Stimulated activated CD4-positive, alpha-beta T cell treated with anti-CD3 and anti-CD28 coated beads, Interleukin-4, amount 100 ng/mL, for 1 hour (primary cell): ENCODE data around the gene FGF14.
"Not testable (repeated sequence)": the region's sequence is repeated elsewhere in the genome, so short reads cannot be mapped to it uniquely, and the experiment has no call there.

Experiments
- DNase-seq: peaks from one replicate; pipeline ENCODE4 v3.0.0-alpha.2; 2020

Gene FGF14

DNA sequence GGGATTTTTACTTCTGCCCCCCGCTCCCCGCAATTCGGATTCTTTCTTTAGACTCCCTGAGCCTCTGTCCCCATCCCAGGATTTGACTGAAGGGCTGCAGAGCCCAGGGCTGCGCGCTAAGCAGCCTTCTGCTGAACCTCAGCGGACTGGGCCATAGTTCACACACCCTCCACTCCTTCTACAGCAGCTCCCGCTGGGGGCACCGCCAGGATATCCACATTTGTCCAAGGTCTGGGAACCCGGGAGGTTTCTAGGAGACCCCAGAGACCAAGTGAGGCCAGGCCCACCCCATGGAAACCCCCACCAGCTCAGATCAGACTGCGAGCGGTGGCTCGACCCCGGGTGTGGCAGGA, 486.1 kb downstream of the FGF14 start:
- no peak for DNase-seq

DNA sequence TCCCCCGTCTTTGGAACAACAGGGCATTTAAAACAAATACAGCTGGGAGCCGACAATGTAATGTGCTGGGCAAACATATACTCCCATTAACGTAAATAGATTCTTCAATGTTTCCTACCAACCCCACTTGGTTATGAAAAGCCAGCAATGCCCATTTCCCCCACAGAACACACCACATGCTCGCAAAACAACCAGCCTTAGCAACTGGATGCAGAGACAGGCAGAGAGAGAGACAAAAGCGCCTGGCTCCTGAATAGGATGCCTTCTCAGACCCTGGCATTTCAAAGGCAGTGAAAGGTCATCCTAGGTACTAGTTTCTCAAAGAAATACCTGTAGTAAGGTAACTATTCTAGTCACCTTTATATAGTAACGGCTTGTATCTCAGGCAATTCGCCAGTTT, 486.5 kb downstream of the FGF14 start:
- no peak for DNase-seq

DNA sequence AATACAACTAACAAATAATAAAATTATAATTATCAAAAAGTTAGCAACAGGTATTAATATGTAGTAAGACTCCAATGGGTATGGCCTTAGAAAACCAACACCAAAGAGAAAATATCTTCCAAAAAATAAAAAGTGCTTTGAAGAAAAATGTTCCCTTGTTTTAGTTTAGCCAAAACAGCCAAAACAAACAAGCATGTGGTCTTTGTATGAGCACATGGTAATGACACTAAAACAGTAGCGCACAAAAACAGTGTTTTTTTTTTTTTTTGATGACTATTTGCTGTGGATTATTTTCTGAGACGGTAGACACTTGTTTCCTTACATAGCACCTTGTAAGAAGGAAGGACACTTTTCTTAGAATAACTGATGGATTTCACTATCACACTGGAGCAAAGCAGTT, 490.1 kb downstream of the FGF14 start:
- DNase-seq = no peak

DNA sequence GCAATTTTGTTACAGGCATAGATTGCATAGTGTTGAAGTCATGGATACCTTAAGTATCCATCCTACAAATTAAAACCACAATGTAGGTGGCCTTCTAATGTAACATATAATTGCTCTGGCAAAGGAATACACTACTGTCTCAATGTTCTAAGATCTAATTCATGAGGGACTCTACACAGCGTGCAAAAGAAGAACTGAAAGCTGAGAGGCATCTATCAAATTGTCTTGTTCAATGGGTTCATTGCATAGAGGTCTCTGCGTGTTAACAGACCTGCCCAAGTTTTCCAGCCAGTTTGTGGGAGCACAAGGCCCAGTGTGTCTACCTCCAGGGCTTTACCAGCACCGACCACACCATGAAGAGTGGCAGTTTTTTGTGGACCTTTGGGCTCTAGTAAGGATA, 498.0 kb downstream of the FGF14 start:
- no peak for DNase-seq

DNA sequence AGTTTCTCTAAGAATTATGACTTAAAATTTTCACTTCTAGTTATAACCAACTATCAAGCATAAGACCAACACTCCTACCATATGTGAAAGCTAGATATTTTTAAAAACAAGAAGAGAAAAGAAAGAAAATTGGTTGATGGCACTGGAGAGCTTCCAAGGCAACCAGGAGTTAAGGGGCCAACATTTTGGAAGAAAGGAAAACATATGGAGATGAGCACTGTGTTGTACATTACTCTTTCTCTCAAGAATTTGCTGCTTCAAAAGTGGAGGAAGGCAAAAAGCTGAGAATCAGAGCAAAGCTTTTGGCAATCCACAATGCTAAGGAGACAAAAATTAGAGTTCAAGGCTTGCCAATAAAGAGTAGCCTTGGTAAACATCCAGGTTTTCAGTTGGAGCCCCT, 503.2 kb downstream of the FGF14 start:
- no peak for DNase-seq

DNA sequence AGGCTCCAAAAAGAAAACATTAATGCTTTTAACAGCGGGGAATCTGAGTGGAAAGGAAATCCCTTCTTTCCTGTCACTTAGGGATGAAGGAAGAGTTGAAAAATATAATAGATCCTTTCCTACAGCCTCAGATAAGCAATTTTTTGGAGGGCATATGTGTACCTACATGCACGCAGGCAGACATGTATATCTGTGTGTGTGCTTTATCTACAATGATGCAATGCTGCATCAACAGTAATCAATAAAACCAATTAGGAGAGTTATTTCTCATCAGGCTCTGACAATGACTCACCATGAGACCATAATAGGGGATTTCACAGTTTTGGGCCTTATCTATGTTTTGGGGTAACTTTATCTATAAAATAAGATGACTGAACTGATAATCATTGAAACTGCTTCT, 505.3 kb downstream of the FGF14 start:
- no peak for DNase-seq

DNA sequence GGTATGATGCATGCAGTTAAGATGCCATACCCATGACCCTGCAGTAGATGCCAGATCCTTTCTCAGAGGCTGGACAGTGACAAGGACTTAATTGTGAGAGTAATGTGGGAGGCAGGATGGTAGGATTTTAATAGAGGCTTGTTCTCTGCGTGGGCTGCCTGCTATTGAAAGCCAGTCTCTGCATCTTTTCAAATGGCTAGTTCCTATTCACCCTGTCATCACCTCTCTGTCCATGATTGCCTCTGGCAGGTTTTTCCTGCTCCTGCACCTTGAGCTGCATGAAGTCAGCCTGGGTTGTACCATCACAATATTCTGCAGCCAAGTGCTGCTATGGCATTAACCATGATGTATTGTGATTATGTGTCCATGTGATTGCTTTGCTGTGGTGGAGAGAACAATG, 508.8 kb downstream of the FGF14 start:
- DNase-seq = no peak

DNA sequence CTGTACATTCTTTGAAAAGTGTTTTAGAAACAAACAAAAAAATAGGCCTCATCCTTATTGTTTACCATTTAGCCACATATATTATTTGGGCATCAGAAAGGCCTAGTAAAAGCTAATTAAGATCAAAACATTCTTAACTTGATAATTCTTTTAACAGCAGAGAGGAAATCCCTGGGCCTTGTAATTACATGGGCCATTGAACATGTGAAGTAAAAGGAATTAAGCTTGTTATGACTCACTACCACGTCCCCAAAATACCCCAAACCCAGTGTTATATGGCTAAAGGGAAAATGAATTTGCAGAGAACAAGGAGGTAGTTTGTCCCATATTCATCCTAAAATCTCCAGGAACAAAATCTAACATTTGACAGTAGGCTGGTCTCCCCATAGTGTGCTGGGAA, 509.6 kb downstream of the FGF14 start:
- no peak for DNase-seq

DNA sequence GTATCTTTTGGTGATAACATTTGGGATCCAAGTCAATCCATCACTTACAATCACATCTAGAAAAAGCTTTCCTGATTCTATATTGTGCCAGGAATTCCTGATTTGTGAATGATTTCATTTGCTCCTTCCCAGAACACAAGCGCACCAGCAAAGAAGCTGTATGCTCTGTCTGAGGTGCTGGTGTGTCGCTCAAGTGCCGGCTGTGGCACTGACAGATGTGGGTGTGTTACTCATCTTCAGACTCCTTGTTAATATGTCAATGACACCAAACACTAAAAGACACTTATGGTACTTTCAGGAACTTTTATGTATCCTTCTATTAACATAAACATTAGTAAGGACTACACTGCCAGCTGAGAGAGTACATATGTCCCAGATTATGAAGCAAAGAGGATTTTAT, 520.3 kb downstream of the FGF14 start:
- no peak for DNase-seq

DNA sequence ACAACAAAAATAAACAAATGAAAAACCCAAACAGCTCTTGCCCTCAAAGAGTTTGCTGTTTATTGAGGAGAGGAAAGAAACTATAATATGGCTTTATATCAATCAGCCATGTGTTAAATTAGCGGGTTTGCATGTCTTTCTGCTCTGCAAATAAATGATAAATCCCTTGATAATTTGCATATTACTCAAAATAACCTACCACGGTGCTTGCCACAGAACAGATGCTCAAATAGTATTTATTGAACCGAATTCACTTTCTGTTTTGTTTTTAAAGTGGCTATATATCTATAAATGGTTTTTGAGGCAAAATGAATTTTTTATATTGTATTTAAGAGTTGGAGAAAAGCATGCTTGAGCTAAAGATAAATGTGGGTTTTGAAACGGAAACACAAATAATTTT, 521.3 kb downstream of the FGF14 start:
- DNase-seq = no peak

DNA sequence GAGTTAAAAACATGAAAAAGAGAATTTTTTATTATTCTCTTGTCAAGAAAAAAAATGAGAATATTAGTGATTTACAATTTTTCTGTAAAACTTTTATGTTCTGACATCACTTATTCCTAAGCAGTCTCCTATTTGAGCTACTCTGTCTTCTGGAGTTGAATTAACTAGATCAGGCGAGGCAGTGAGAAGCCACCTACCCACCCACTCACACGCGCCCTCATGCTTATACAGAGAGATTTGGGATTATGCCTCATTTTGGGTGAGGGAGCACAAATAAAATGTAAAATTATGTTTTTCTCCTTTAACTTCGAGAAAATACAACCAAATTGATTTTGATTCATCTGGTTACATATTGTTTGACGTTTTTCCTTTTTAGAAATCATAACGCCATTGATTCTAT, 524.9 kb downstream of the FGF14 start:
- DNase-seq = no peak

DNA sequence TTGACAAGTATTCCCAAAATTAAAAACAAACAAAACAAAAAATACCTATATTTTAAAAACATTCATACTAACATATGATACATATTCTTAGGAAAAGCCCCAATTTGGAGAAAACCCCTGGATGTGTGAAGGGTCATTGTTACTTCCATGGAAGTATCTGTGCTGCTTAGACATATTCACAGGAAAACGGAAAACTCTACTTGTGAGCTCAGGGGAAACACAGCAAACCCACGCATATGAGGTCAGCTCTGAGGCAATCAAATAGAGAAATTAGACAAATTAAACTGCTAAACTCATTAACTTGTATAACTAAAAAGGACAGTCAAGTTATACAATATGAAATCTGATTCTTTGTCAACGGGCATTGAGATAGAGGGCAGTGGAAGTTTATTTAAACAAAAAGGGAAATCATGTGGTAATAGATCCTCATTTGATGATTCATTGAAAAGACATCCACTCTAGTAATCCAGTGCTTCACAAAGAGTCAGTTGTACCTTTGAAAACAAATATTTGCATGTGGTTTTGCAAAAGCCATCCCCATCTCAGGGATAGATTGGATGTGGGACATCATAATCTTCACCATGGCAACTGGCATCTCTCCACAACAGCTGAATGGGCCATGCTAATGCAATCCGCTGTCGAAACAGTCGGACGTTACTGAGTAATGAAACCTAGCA, 526.0 kb downstream of the FGF14 start:
- DNase-seq = no peak

DNA sequence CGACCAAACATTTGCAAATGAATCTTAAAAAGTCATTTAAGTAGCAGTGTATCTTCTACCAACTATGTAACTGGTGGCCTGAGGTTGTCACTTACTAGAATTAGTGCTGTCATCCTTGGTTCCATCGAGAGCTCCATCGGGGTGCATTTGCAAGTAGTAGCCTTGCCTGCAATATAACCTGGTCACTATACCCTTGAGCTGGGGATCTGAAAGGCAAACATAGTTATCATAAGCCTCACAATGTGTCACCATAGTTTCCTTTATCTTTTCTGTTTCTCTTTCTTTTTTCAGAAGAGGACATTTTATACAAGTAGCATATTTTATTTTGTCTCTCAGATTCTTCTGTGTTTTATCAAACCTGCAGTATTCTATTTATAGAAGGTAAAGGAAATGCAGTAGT, 526.8 kb downstream of the FGF14 start:
- DNase-seq = no peak

DNA sequence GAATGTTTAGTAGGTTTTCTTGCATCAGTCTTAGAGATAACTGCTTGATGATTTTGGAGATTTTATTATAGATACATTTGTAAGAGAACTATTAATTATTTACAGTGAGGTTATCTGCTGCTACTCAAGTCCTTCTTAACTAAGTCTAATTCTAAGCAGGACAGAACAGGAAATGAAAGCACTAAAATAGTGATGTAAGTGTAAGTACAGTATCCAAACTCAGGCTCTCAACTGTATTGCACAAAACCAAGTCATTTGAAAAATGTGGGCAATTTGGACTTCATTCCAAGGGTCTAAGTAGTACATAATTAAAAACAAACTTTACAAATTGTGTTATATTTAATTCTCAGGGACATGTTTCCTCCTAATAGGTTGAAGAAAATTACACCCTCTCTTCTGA, 532.3 kb downstream of the FGF14 start:
- no peak for DNase-seq

DNA sequence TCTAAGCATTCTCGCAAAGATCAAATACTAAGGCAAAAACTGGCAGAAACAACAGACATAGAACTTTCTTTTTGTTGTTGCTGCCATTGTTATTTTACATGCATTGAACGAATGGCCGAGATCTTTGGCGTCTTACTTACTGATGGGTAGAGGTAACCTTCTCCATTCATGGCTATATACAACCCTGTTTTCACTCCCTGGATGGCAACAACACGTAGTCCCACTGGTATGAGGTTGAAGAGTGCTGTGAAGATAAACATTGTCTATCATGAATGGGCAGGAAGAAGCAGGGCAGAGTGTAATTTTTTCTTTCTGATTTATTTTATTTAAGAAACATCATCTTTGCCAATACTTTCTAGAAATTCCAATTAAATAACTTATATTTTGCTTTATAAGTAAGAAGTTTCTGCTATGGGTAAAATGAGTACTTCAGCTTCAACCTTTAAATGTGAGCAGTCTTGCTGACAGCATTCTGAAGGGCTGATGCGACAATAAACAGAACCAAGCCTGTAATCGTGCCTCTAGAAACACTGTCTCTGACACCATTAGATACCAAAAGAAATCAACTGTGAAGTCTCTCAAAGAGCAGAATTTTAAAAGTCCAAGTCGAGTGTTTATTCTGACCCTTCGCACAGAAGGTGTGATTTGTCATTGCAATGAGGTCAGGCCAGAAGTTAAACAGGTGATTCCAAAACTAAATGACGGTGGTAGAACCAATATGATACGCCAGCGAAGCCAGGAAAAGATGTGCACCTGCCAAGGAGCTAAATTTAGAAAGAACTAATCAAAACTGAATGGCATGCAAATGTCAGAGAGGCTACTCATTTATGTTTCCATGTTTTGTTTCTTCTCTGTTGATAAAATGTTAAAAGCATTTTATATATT, 533.0 kb downstream of the FGF14 start:
- DNase-seq = no peak

DNA sequence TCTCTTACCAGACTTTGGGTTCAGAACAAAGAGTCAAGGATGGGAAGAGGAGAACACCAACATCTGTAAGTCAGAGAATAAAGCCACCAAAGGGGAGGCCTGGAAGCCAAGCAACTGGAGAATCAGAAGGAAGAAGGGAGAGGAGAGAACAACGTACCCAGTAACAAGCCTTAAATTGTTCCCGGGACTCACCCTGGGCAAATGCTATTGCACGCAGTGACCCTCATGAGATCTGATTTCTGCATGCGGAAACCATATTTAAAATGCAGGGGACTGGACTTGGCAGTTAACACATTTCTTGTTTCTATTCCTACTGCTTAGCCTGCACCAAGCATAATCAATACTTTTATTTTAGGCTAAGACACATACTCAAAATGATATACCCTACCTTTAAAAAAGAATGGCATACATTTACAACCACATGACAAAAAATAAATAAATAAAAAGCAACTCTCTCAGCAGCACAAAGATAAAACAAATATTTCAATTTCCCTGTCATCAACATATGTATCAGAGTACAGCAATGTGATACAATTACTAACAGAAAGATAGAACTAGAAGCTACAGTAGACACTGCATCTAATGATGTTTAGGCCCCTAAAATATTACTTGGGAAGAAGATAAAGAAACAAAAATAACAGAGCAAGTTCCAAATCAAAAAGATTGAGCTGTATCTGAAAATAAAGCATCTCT, 534.8 kb downstream of the FGF14 start:
- DNase-seq = no peak

DNA sequence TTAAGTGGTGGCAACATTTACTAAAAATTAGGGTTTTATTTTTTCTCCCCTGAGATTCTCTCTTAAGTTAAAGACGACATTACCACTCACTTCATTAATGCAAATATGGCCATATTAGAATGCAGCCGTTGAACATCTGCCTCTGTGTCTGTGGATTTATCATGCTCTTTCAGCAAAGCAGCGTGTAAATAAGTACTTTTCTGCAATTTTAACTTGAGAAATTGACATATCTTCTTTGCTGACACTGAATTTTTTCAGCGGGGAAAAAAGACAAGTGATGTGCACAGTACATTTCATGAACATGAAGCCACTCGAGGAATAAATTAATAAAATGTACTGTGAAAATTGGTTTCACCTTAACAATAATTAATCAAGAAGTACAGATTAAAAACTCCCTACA, 543.0 kb downstream of the FGF14 start:
- DNase-seq = no peak

DNA sequence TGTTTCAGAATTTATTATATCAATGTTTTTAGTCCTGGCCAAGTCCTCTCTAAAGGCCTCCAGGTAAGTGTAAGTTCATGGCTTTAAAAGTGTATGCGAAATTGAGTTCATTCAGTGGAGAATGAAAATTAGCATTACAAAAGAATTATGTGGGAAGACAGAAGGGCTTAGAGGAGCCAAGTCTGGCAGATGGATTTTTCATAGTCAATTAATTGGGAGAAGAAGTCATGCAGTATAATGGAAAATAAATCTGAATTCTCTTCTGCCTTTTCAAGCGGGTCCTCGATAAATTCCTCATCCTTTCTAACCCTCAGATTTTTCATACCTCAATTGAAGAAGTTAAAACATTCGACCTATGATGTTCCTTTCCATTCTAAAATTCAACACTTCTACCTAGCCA, 555.1 kb downstream of the FGF14 start:
- no peak for DNase-seq

DNA sequence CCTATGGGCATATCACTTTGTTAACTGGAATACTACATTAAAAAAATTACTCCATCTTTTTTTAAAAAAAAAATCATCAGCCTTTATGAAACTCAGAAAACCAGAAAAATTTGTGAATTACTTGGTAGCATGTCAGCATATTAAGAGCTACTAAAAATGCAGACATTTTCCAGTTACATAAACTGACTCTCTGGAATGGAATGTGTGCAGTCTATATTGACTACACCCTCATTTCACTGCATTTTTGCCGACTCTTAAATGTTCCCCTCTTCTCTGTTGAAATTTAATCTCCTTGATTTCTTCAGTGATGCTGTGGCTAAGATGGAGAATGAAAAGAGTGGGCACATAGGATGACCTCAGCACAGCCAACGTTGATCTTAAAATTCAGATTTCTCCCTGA, 555.6 kb downstream of the FGF14 start:
- DNase-seq = no peak

DNA sequence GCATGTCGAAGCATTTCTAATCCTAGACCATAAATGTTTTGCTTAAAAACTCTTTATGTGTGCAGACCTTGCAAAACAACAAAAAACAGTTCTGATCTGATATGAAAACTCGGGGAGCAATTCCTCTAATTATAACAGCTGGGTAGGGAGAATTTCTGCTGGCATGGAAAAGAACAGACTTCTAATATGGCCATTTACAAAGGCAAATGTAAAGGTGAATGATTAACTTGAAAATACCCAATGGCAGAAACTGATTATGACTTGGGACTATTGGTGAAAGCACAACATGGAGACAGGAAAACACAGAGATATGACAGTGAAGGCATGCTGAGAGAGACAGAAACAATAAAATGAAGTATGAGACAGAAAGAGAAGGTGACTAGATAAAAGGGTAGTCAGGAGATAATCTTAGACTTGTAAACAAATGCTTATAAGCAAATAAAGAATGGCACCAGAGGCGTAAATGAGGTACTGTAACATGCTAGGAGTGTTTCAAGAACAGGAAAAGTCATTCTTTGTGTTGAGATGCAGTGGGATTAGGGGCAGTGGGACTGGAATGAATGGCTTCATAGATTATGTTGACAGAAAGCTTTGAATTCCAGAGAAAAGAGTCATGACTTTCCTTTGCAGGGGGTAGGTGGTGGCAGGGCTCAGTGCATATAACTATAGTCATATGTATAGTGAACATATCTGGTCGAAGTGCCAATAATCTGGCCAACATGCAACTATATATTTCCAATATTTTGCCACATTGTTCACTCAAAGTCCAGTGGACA, 556.4 kb downstream of the FGF14 start:
- no peak for DNase-seq

DNA sequence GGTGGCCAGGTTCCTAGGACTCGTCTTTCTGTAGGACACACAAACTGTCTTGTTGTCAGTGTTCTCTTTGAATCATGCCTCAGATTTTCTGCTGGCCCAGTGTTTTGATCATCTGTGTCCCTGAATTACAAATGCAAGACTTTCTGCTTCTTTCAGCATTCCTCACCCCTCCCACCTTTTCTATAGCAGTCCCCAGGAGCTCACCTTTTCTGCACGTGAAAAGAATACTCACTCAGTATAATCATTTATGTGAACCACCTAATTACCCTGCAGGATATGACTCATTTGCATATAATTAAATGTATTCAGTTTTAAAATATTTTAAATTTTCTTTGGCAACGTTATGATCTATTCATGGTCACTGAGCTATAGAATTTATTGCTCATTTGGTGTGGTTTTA, 560.1 kb downstream of the FGF14 start:
- no peak for DNase-seq

DNA sequence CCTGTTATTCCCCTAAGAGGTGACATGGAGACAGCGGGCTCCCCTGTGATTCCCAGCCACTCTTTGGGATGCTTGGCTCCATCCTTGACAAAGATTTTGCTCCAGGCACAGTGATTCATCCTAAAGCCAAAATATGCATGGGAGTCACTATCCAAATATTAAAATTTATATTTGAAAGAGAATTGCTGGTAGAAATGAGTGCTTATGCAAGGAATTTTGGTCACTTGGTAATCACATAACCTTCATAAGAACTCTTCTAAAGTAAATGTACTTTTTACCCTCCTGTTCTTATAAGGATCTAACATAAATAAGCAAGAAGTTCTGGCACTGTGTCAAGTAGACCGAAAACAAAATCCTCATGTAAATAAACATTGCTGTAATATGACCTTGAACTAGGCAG, 563.5 kb downstream of the FGF14 start:
- no peak for DNase-seq

DNA sequence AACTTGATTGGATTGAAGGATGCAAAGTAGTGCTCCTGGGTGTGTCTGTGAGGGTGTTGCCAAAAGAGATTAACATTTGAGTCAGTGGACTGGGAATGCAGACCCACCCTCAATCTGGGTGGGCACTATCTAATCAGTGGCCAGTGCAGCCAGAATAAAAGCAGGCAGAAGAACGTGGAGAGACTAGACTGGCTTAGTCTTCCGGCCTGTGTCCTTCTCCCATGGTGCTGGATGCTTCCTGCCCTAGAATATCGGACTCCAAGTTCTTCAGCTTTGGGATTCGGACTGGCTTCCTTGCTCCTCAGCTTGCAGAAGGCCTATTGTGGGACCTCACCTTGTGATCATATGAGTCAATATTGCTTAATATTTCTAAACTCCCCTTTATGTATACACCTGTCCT, 564.1 kb downstream of the FGF14 start:
- not testable (repeated sequence) for DNase-seq
